OCI-LY1 (cell line): ENCODE results near the gene NMRK1.

Experiments used
- H2AFZ ChIP-seq: fragments of 200-600 bp; sonication (generic), shearing (Covaris generic); 2 replicates; pipeline ENCODE4 v1.6.0; 2014; ENCODE audit warnings: antibody characterized with exemption, mild to moderate bottlenecking, low read length
- H3F3A ChIP-seq: fragments of 200-600 bp; sonication (generic), shearing (Covaris generic); 2 replicates; pipeline ENCODE4 v1.6.0; 2014; ENCODE audit warnings: mild to moderate bottlenecking, antibody characterized with exemption, low read length, moderate library complexity; ENCODE audit not compliant: insufficient read depth
- H3K27ac ChIP-seq: fragments of 200-600 bp; sonication (generic); 2 replicates; pipeline ENCODE4 v1.5.1; 2014; ENCODE audit warnings: low read length, mixed run types, mild to moderate bottlenecking, low read depth; ENCODE audit not compliant: poor library complexity, severe bottlenecking
- H3K27me3 ChIP-seq: fragments of 200-600 bp; sonication (generic); 2 replicates; pipeline ENCODE4 v1.6.0; 2014; ENCODE audit warnings: antibody characterized with exemption, mild to moderate bottlenecking, low read length, moderate library complexity; ENCODE audit not compliant: insufficient read depth
- H3K36me3 ChIP-seq: fragments of 200-600 bp; sonication (generic); 2 replicates; pipeline ENCODE4 v1.6.1; 2014; ENCODE audit warnings: mild to moderate bottlenecking, antibody characterized with exemption, low read length, moderate library complexity, mixed read lengths; ENCODE audit not compliant: insufficient read depth
- H3K4me1 ChIP-seq: fragments of 200-600 bp; sonication (generic); 2 replicates; pipeline ENCODE4 v1.5.1; 2014; ENCODE audit warnings: mild to moderate bottlenecking, low read length, moderate library complexity; ENCODE audit not compliant: insufficient read depth, severe bottlenecking
- H3K4me2 ChIP-seq: fragments of 200-600 bp; sonication (generic), shearing (Covaris generic); 2 replicates; pipeline ENCODE4 v1.6.1; 2014; ENCODE audit warnings: low read length
- H3K4me3 ChIP-seq: fragments of 200-600 bp; sonication (generic); 2 replicates; pipeline ENCODE4 v1.5.1; 2014; ENCODE audit warnings: low read length, low read depth, mild to moderate bottlenecking, mixed read lengths; ENCODE audit not compliant: poor library complexity, severe bottlenecking
- H3K79me2 ChIP-seq: fragments of 200-600 bp; shearing (Covaris generic); 2 replicates; pipeline ENCODE4 v1.6.1; 2016; ENCODE audit warnings: mixed run types, low read length, mixed read lengths; ENCODE audit not compliant: insufficient read depth
- H3K9ac ChIP-seq: fragments of 200-600 bp; sonication (generic), shearing (Covaris generic); 2 replicates; pipeline ENCODE4 v1.6.1; 2014; ENCODE audit warnings: mild to moderate bottlenecking, low read length, mixed read lengths
- H3K9me2 ChIP-seq: fragments of 200-600 bp; sonication (generic), shearing (Covaris generic); 2 replicates; pipeline ENCODE4 v1.6.1; 2014; ENCODE audit warnings: low read depth, mild to moderate bottlenecking, low read length, mixed read lengths
- H3K9me3 ChIP-seq: fragments of 200-600 bp; shearing (Covaris generic); 2 replicates; pipeline ENCODE4 v1.6.1; 2014; ENCODE audit warnings: low read length, mixed read lengths
- H4K20me1 ChIP-seq: fragments of 200-600 bp; sonication (generic), shearing (Covaris generic); 2 replicates; pipeline ENCODE4 v1.6.0; 2016; ENCODE audit warnings: mild to moderate bottlenecking, low read length; ENCODE audit not compliant: insufficient read depth
- CTCF ChIP-seq: fragments of 200-600 bp; sonication (generic), shearing (Covaris generic); IDR thresholded peaks from 2 replicates; pipeline ENCODE4 v1.5.1; 2017; ENCODE audit warnings: mild to moderate bottlenecking, antibody characterized with exemption, low read length, moderate library complexity, mixed read lengths
- EZH2 ChIP-seq: fragments of 200-600 bp; sonication (generic), shearing (Covaris generic); IDR thresholded peaks from 2 replicates; pipeline ENCODE4 v1.8.0; 2017; ENCODE audit warnings: borderline replicate concordance, mixed run types, mild to moderate bottlenecking, antibody characterized with exemption, low read length, moderate library complexity, mixed read lengths

NMRK1 gene

GRCh38 chr9:75112789-75113188, 24.8 kb upstream of the NMRK1 start:
- no peaks in the 10 kb centered on the region for H3K9me3 ChIP-seq
- H3K4me2 ChIP-seq: no peak overlapping the region
- H2AFZ ChIP-seq: no peak overlapping the region
- no peak overlapping the region for H3K27ac ChIP-seq
- no peak for TF ChIP-seq CTCF
- no peak for TF ChIP-seq EZH2
- H3K79me2 ChIP-seq: peaks cover 77% of the 10 kb centered on the region
- H3K4me3 ChIP-seq: no peak overlapping the region
- H3K27me3 ChIP-seq: no peaks in the 10 kb centered on the region
- H3K9ac ChIP-seq: no peak overlapping the region
- H3K36me3 ChIP-seq: peaks cover 8% of the 10 kb centered on the region
- peaks cover 6% of the 10 kb centered on the region for H3K4me1 ChIP-seq
- H3F3A ChIP-seq: no peaks in the 10 kb centered on the region
- no peaks in the 10 kb centered on the region for H3K9me2 ChIP-seq
- no peaks in the 10 kb centered on the region for H4K20me1 ChIP-seq

- Histone ChIP-seq H3K4me3 (no peak overlapping the region), H3K4me2 (no peak overlapping the region), H3K79me2 (peaks cover 71% of the 10 kb centered on the region), H3F3A (no peaks in the 10 kb centered on the region), H2AFZ (no peak overlapping the region), H3K9me2 (no peaks in the 10 kb centered on the region), H3K4me1 (peaks cover 6% of the 10 kb centered on the region), H3K27me3 (no peaks in the 10 kb centered on the region), H4K20me1 (no peaks in the 10 kb centered on the region), H3K9ac (no peak overlapping the region), H3K27ac (no peak overlapping the region), H3K9me3 (no peaks in the 10 kb centered on the region), H3K36me3 (no peaks in the 10 kb centered on the region)
- TF ChIP-seq EZH2 (no peak), CTCF (no peak)
Measured at GRCh38 chr9:75111019-75111622, 23.2 kb upstream of the NMRK1 start.

GRCh38 chr9:75109210-75109839, 21.4 kb upstream of the NMRK1 start:
- Histone ChIP-seq H4K20me1 (no peaks in the 10 kb centered on the region), H3K4me2 (no peak overlapping the region), H3F3A (no peaks in the 10 kb centered on the region), H2AFZ (no peak overlapping the region), H3K36me3 (peaks cover 7% of the 10 kb centered on the region; the same call in 1 of the 2 replicates), H3K79me2 (peaks cover 73% of the 10 kb centered on the region), H3K4me3 (no peak overlapping the region), H3K4me1 (peaks cover 6% of the 10 kb centered on the region), H3K9me3 (no peaks in the 10 kb centered on the region), H3K27me3 (no peaks in the 10 kb centered on the region), H3K9ac (no peak overlapping the region), H3K27ac (no peak overlapping the region), H3K9me2 (no peaks in the 10 kb centered on the region)
- TF ChIP-seq EZH2 (no peak), CTCF (no peak)
